ENCODE data around the gene KRTCAP2. TPM values are rescaled to one million over a fixed set of nuclear protein-coding genes. Genes with fewer than 3 reads are reported as not detected.

KRTCAP2 gene
- total RNA-seq, 6 experiments from 2014 or later: 231 to 351 (median 285) TPM

DNA sequence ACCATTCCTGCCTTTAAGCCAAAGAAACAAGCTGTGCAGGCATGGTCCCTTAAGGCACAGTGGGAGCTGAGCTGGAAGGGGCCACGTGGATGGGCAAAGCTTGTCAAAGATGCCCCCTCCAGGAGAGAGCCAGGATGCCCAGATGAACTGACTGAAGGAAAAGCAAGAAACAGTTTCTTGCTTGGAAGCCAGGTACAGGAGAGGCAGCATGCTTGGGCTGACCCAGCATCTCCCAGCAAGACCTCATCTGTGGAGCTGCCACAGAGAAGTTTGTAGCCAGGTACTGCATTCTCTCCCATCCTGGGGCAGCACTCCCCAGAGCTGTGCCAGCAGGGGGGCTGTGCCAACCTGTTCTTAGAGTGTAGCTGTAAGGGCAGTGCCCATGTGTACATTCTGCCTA, 38.8 kb downstream of the KRTCAP2 start:
- H3K4me3 Mint-ChIP-seq: peak overlapping the region; percentile 95
- H3K27me3 Mint-ChIP-seq (ENCODE audit: insufficient read depth): peaks cover 4% of the 10 kb centered on the region
- peak overlapping the region; percentile 99 for H3K27ac Mint-ChIP-seq
- H3K4me1 Mint-ChIP-seq (ENCODE audit: low read depth): peaks cover 43% of the 10 kb centered on the region
- H3K36me3 Mint-ChIP-seq (ENCODE audit: low read depth): peaks cover 14% of the 10 kb centered on the region
- no peak for DNase-seq
- TF ChIP-seq, protein P1, sequence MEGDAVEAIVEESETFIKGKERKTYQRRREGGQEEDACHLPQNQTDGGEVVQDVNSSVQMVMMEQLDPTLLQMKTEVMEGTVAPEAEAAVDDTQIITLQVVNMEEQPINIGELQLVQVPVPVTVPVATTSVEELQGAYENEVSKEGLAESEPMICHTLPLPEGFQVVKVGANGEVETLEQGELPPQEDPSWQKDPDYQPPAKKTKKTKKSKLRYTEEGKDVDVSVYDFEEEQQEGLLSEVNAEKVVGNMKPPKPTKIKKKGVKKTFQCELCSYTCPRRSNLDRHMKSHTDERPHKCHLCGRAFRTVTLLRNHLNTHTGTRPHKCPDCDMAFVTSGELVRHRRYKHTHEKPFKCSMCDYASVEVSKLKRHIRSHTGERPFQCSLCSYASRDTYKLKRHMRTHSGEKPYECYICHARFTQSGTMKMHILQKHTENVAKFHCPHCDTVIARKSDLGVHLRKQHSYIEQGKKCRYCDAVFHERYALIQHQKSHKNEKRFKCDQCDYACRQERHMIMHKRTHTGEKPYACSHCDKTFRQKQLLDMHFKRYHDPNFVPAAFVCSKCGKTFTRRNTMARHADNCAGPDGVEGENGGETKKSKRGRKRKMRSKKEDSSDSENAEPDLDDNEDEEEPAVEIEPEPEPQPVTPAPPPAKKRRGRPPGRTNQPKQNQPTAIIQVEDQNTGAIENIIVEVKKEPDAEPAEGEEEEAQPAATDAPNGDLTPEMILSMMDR (IDR thresholded peaks at IDR 0.05): peak; percentile 26; the same call in 1 of the 2 replicates
- H3K9me3 Mint-ChIP-seq: no peaks in the 10 kb centered on the region

DNA sequence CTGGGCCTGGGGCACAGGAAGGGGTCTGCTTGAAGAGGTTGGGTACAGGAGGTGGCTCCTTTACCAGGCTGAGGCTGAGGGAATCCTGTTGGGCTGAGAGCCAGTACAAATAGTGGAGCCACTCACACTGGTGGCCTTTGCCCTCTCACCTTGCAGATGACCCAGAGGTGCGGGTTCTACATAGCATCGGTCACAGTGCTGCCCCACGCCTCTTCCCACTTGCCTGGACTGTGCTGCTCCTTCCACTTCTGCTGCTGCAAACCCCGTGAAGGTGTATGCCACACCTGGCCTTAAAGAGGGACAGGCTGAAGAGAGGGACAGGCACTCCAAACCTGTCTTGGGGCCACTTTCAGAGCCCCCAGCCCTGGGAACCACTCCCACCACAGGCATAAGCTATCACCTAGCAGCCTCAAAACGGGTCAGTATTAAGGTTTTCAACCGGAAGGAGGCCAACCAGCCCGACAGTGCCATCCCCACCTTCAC, 39.3 kb downstream of the KRTCAP2 start:
- peaks cover 8% of the 10 kb centered on the region for H3K27me3 Mint-ChIP-seq (ENCODE audit: insufficient read depth)
- TF ChIP-seq, protein P1 (IDR thresholded peaks at IDR 0.05): no peak
- H3K4me1 Mint-ChIP-seq (ENCODE audit: low read depth): peaks cover 42% of the 10 kb centered on the region
- H3K9me3 Mint-ChIP-seq: no peaks in the 10 kb centered on the region
- H3K4me3 Mint-ChIP-seq: no peak overlapping the region
- H3K36me3 Mint-ChIP-seq (ENCODE audit: low read depth): peaks cover 13% of the 10 kb centered on the region
- H3K27ac Mint-ChIP-seq: no peak overlapping the region
- DNase-seq: no peak

DNA sequence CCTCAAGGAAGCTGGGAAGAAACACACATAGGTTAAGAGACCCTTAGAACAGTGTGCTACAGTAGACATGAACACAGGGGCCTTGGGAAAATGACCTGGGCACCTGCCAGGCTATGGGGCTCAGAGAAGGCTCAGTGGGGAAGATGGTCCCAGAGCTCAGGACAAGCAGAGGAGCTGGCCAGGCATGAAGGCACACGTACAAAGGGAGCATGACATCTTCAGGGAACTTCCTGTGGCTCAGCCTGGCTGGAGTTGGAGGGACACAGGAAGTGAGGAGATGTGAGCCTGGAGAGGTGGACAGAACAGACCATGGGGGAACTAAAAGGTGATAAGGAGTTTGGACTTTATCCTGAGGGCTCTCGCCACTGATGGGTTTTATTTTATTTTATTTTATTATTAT, 41.2 kb downstream of the KRTCAP2 start:
- TF ChIP-seq, protein P1 (IDR thresholded peaks at IDR 0.05): no peak
- DNase-seq: no peak
- Mint-ChIP-seq H3K4me1 (ENCODE audit: low read depth) (peaks cover 36% of the 10 kb centered on the region), H3K9me3 (no peaks in the 10 kb centered on the region), H3K27ac (no peak overlapping the region), H3K36me3 (ENCODE audit: low read depth) (no peaks in the 10 kb centered on the region), H3K27me3 (ENCODE audit: insufficient read depth) (peaks cover 26% of the 10 kb centered on the region), H3K4me3 (no peak overlapping the region)

DNA sequence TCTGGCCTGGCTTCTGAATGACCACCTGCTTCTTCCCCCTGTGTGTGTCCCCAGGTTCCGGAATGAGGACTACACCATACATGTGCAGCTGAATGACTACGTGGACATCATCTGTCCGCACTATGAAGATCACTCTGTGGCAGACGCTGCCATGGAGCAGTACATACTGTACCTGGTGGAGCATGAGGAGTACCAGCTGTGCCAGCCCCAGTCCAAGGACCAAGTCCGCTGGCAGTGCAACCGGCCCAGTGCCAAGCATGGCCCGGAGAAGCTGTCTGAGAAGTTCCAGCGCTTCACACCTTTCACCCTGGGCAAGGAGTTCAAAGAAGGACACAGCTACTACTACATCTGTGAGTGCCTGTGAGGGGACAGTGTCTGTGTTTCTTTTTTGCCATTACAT, 41.8 kb downstream of the KRTCAP2 start:
- peaks cover 30% of the 10 kb centered on the region for H3K27me3 Mint-ChIP-seq (ENCODE audit: insufficient read depth)
- peaks cover 39% of the 10 kb centered on the region for H3K4me1 Mint-ChIP-seq (ENCODE audit: low read depth)

DNA sequence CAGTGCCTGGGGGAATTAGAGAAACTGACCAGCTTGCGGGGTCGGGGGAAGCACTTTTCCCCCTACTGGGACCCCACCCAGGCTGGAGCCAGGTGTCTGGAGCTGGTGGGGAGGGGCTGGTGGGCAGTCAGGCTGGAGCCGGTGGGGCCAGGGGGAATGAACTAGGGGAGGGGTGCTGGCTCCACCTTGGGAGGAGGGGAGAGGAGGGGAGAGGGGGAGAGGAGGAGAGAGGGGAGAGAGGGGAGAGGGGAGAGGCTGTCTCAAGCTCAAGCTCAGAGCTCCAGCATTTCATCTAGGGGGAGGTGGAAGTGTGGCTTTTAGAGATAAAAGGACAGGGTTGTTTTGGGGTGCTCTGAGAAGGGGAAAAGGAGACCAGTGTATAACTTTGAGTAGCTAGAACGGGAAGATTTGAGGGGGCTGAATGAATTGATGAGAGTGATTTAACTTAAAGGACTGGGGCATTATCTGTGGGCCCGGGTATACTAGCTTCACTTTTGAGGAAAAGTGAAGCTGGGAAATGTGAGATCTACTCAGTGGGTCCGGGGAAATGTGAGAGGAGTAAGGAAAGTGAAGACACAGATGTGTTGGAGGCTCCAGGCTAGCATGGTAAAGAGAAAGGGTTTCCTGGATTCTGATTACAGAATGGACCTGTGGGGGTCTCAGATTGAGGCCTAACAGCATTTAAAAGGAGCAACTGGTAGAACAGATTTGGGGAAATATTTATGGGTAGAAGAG, 42.7 kb downstream of the KRTCAP2 start:
- no peak overlapping the region for H3K27ac Mint-ChIP-seq

More for the DNA sequence above, 41.8 kb downstream of the KRTCAP2 start:
- TF ChIP-seq, protein P1 (IDR thresholded peaks at IDR 0.05): no peak
- H3K36me3 Mint-ChIP-seq (ENCODE audit: low read depth): no peaks in the 10 kb centered on the region
- no peak for DNase-seq
- H3K4me3 Mint-ChIP-seq: no peak overlapping the region
- no peak overlapping the region for H3K27ac Mint-ChIP-seq
- H3K9me3 Mint-ChIP-seq: no peaks in the 10 kb centered on the region

More for the DNA sequence above, 42.7 kb downstream of the KRTCAP2 start:
- no peak for DNase-seq
- Mint-ChIP-seq H3K4me3 (no peak overlapping the region), H3K27me3 (ENCODE audit: insufficient read depth) (peaks cover 35% of the 10 kb centered on the region), H3K4me1 (ENCODE audit: low read depth) (peaks cover 39% of the 10 kb centered on the region), H3K9me3 (no peaks in the 10 kb centered on the region), H3K36me3 (ENCODE audit: low read depth) (no peaks in the 10 kb centered on the region)
- TF ChIP-seq, protein P1 (IDR thresholded peaks at IDR 0.05): no peak

Data from HFFc6 (cell line).